DMS153 treated with DMSO at 0.1 percent for 48 hours (cell line): ENCODE measurements around the gene DUSP5.

Experiments used
- DNase-seq: peaks from one replicate; lab custom pipeline; 2025; ENCODE audit not compliant: unreplicated experiment; lab: John Stamatoyannopoulos, UW

Gene DUSP5

DNA sequence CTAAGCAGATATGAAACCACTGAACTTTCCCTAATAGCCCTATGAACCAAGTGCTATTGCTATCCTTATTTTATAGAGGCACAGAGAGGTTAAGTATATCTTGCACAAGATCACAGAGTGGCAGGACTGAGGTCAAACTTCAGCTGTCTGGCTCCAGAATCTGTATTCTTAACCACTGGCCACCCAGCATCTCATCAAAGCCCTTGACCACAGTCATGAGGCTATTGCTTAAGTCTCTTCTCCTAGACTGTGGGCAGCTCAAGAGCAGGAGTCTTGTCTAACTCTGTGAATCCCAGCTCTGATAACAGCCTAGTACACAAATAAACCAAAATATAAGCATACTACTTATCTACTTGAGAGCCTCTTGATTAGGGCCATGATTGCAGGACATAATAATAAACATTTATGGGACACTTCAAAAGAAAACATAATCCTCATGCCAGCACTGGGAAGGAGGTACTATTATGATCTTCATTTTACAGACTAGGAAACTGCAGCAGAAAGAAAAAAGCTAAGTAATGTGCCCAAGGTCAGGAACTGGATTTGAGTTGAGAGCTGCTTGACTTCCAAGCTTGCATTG lies 47.3 kb downstream of the DUSP5 start:
- DNase-seq, result no peak

DNA sequence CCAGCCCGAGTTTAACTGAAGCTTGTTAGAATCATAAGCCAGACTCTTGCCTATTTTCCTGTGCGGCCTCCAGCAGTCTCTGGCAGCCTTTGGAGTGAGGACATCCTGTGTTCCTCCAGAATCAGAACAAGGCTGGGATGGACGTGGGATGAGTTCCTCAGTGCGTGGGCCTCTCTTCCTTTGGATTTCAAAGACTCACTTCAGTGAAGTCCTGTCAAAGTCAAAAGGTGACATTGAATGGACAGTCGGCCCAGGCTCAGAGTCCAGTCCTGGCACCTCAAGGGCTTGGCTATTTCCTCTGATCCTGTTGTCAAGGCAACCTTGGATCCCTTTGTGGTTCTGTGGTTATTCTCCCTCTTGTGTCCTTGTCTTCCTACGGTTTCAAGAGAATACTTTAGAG lies 48.4 kb downstream of the DUSP5 start:
- no peak for DNase-seq

DNA sequence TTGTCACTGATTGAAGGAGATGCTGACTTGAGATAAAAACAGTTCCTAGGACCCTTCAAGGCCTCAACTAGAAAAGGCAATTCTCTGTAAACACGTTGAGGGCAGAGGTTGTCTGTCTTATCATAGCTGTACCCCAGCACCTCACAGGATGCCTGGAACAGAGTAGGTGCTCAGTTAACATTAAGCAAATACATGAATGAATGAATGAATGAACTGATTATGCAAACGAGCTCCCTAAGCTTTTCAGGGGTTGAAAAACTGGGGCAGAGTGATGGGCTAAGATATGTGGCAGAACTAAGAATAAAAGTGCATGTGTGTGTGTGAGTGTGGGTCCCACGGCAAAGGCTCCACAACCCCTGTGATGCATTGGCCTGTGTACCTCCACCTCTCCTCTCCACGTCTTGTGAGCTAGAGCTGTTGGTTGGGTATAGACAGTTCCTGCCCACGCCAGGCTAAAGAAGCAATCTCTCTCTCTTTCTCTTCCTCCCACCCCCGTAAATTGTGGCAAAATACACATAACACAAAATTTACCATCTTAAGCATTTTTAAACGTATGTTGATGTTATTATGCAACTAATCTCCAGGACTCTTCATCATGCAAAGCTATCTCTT lies 48.9 kb downstream of the DUSP5 start:
- no peak for DNase-seq

DNA sequence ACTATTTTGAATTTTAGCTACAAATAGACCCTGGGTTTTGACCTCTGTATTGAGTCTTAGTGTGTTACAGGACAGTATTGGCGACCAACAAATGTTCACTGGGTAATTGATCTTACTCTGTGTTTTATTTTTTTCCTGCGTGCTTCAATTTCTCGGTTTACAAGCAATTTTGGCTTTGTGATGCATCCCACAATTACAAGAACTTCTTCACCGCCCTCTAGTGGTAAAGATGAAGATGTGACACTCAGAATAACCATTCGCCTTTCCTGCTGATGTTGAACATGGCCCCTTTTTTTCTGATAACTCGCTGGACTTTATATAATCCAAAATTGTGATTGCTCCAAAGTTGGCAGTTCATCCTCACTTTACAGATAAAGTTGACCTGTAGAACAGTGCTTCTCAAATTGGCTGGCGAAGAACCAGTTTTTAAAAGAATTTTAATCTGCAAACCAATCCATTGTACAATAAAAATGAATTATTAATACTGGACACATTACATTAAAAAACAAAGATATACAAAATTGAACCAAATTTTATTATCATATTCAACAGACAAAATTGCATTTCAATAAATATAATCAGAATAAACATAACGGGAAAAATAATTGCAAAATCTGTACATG lies 49.5 kb downstream of the DUSP5 start:
- peak; percentile 38 for DNase-seq

DNA sequence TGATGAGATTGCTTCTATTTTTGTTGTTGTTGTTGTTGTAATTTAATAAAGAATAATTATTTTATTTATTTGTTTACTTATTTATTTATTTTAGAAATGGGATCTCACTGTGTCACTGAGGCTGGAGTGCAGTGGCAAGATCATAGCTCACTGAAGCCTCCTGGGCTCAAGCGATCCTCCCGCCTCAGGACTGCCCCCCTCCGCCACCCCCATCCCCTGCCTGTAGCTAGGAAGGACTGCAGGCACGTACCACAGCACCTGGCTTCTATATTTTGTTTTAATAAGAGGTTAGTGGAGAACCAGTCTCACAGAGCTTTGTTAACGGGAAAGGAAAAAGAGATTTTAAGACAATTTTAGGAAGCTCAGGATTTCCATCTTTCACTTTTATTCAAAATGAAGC lies 50.3 kb downstream of the DUSP5 start:
- no peak for DNase-seq

DNA sequence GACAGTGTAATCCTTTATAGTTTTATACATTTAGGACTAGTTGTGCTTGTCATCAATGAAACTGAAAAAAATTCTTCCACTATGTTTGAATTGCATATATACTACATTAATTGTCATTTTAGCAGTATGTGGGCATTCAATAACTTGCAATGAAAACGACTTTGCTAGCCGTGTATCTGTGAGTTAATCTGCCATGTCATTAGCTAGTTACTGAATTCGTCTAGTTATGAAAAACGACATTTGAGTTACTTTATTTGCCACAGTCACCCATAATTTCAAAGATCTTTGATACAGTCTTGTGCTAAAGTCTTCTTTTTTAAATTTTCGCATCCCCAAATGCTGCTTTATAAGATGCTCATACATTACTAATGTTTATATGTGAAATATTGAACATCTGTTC lies 51.5 kb downstream of the DUSP5 start:
- DNase-seq, result no peak

DNA sequence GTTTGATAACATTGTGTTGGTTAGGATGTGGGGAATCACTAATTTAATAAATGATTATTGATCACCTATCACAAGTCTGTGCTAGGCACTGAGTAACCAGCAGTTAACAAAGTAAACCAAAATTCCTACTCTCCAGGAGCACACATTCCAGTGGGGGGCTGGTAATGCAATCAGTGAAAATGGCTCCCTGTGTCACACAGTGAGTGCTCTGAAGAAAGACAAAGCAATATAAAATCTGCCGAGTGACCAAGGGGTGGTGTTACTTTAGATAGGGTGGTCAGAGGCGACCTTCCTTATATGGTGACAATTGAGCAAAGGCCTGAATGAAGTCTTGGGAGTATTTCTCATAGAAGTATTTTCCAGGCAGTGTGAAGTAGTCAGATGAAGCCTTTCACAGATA lies 56.2 kb downstream of the DUSP5 start:
- DNase-seq, result no peak

DNA sequence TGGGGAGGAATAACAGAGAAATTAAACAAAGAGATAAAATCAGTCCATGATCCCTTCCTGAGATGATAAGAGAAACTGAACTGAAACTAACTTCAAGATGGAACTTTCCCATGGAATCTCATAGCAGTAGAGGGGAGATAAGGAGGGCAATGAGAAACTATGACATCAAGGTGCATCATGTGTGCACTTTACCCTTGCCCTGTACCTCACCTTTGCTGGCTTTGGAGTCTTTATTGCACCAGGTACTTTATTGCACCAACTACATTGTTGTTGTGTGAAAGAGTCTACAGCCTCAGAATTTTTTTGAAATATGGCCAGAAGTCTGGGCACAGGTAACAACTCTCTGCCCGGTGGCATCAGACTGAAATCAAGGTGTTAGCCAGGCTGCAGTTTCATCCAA lies 58.6 kb downstream of the DUSP5 start:
- DNase-seq, result no peak

DNA sequence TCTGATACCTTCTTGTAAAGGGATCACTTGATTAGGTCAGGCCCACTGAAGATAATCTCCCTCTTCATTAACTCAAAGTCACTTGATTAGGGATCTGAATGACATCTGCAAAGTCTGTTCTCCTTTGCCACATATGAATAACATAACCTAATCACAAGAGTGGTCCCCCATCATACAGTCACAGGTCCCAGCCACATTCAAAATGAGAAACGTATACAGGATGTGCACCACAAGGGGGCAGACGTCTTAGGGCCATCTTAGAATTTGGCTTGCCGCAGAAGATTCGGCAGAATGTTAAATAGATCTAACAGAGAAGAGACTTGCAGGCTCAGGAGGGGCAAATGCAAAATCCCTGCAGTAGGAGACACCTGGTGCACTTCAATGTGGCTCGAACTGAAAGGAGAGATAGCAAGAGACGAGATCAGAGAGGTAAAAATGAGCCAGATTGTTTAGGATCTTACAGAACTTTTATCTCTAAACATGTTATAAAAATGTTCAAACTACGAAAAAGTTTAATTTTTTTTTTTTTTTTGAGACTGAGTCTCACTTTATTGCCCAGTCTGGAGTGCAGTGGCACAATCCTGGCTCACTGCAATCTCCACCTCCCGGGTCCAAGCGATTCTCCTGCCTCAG lies 59.4 kb downstream of the DUSP5 start:
- no peak for DNase-seq

DNA sequence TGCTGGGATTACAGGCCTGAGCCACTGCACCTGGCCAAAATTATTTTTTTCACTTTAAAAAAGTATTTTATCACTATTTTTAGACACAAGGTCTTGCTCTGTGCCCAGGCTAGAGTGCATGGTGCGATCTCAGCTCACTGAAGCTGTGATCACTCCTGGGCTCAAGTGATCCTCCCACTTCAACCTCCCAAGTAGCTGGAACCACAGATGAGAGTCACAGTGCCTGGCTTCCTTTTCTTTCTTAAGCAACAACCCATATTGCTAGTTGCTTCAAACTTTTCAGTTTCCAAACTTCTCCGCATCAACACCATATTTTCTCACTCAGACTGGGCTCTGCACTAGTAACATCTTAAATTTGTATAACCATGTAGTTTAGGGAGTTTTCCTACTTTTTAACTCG lies 60.3 kb downstream of the DUSP5 start:
- DNase-seq, result no peak

DNA sequence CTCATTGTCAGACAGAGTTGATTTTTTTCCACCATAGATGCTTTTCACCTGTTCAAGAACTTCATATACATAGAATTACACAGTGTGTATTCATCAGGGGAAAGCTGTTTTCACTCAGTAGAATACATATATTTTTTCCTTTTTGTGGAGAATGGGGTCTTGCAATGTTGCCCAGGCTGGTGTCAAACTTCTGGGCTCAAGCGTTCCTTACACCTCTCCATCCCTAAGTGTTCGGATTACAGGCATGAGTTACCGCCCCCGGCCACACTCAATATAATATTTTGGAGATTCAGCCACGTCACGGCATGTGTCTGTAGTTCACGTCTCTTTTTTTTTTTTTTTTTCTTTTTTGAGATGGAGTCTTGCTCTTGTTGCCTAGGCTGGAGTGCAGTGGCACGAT lies 62.3 kb downstream of the DUSP5 start:
- DNase-seq, result no peak
